ENCODE measurements around the gene RNF113B.

The RNF113B gene

GRCh38 chr13:98176777-98177608 is at the start of gene RNF113B:
Gene RNF113B, minus strand, starts transcription at chr13:98177269. Its CDS starts 33 bp downstream, at chr13:98177236.
- DNase-seq, result no peak

- no peak for DNase-seq
Observed at GRCh38 chr13:98226496-98226895, 49.4 kb upstream of the RNF113B start.

GRCh38 chr13:98225036-98225940 is 48.2 kb upstream of the RNF113B start:
- no peak for DNase-seq

GRCh38 chr13:98224557-98224956 is 47.5 kb upstream of the RNF113B start:
- no peak for DNase-seq

GRCh38 chr13:98223741-98224140 is 46.7 kb upstream of the RNF113B start:
- no peak for DNase-seq

GRCh38 chr13:98222816-98223215 is 45.7 kb upstream of the RNF113B start:
- no peak for DNase-seq

- no peak for DNase-seq
Observed at GRCh38 chr13:98222081-98222554, 45.0 kb upstream of the RNF113B start.

GRCh38 chr13:98221234-98221633 is 44.2 kb upstream of the RNF113B start:
- DNase-seq, result no peak

GRCh38 chr13:98220271-98220791 is 43.3 kb upstream of the RNF113B start:
- DNase-seq, result no peak

- DNase-seq, result no peak
Observed at GRCh38 chr13:98219685-98220084, 42.6 kb upstream of the RNF113B start.

- no peak for DNase-seq
Observed at GRCh38 chr13:98217597-98217996, 40.5 kb upstream of the RNF113B start.

GRCh38 chr13:98216711-98217285 is 39.7 kb upstream of the RNF113B start:
- DNase-seq, result peak in 1 of 2 experiments; percentile 30

- DNase-seq, result peak; percentile 42 to 69
Observed at GRCh38 chr13:98216135-98216565, 39.1 kb upstream of the RNF113B start.

- no peak for DNase-seq
Observed at GRCh38 chr13:98215508-98215907, 38.4 kb upstream of the RNF113B start.

- DNase-seq, result no peak
Observed at GRCh38 chr13:98214707-98215106, 37.6 kb upstream of the RNF113B start.

GRCh38 chr13:98214008-98214643 is 37.1 kb upstream of the RNF113B start:
- no peak for DNase-seq

- no peak for DNase-seq
Observed at GRCh38 chr13:98213354-98213753, 36.3 kb upstream of the RNF113B start.

- no peak for DNase-seq
Observed at GRCh38 chr13:98212763-98213162, 35.7 kb upstream of the RNF113B start.

- DNase-seq, result no peak
Observed at GRCh38 chr13:98208606-98209005, 31.5 kb upstream of the RNF113B start.

- no peak for DNase-seq
Observed at GRCh38 chr13:98207416-98207815, 30.3 kb upstream of the RNF113B start.

- no peak for DNase-seq
Observed at GRCh38 chr13:98206946-98207345, 29.9 kb upstream of the RNF113B start.

GRCh38 chr13:98204546-98204945 is 27.5 kb upstream of the RNF113B start:
- DNase-seq, result no peak
